ENCODE results near the gene MICU1.

DNA sequence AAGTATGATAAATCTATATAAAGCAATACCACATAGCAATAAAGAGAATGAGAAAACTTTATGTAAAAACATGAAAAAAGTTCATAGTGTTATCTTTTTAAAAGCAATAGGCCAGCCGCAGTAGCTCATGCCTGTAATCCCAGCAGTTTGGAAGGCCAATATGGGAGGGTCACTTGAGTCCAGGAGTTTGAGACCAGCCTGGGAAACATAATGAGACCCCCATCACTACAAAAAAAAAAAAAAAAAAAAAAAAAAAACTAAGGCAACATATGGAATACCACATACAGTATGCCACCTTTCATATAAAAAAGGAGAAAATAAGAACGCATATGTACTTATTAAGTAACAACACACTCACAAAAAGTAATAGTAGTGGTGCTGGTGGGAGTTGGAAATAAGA is 52.8 kb downstream of the MICU1 start:
- TF ChIP-seq EP300 (IDR thresholded peaks at IDR 0.05; ENCODE audit: borderline replicate concordance in 1 of 2, low read depth in 1 of 2, low read length in 1 of 2) (no peak), POLR2AphosphoS5 (IDR thresholded peaks at IDR 0.05; ENCODE audit: low read depth, low read length) (no peak), GABPA (IDR thresholded peaks at IDR 0.05; ENCODE audit: low read depth) (no peak), TCF12 (IDR thresholded peaks at IDR 0.05) (no peak), YY1 (IDR thresholded peaks at IDR 0.05; ENCODE audit: low read depth) (no peak), EZH2phosphoT487 (IDR thresholded peaks at IDR 0.05; ENCODE audit: borderline replicate concordance, low read depth) (no peak), RFX5 (IDR thresholded peaks at IDR 0.05; ENCODE audit: low read length) (no peak), SIN3A (IDR thresholded peaks at IDR 0.05; ENCODE audit: borderline replicate concordance, low read depth, low read length) (no peak)
- TF ChIP-seq, protein P1, sequence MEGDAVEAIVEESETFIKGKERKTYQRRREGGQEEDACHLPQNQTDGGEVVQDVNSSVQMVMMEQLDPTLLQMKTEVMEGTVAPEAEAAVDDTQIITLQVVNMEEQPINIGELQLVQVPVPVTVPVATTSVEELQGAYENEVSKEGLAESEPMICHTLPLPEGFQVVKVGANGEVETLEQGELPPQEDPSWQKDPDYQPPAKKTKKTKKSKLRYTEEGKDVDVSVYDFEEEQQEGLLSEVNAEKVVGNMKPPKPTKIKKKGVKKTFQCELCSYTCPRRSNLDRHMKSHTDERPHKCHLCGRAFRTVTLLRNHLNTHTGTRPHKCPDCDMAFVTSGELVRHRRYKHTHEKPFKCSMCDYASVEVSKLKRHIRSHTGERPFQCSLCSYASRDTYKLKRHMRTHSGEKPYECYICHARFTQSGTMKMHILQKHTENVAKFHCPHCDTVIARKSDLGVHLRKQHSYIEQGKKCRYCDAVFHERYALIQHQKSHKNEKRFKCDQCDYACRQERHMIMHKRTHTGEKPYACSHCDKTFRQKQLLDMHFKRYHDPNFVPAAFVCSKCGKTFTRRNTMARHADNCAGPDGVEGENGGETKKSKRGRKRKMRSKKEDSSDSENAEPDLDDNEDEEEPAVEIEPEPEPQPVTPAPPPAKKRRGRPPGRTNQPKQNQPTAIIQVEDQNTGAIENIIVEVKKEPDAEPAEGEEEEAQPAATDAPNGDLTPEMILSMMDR (IDR thresholded peaks at IDR 0.05): no peak
